Measurements from ENCODE around the gene LMAN2.

GRCh38 chr5:177303121-177303924 is 48.1 kb downstream of the LMAN2 start, which contains the start of the genes PRELID1 and RAB24:
- TF ChIP-seq CTCF (conservative IDR thresholded peaks at IDR 0.05; ENCODE audit: low read depth in 2 of 2): peak in 1 of 2 experiments; percentile 33; a peak in 1 of 4 replicates
- peak; percentile 94 for TF ChIP-seq POLR2AphosphoS5 (IDR thresholded peaks at IDR 0.05; ENCODE audit: low read depth)
- TF ChIP-seq CREB1 (CRISPR knock-in tag; IDR thresholded peaks at IDR 0.05; ENCODE audit: low read depth): peak; percentile 81
- TF ChIP-seq EZH2 (IDR thresholded peaks at IDR 0.05; ENCODE audit: low read depth, unreplicated experiment): no peak
- no peak for TF ChIP-seq EZH2phosphoT487 (IDR thresholded peaks at IDR 0.05; ENCODE audit: unreplicated experiment)
- no peak for TF ChIP-seq ETS1 (IDR thresholded peaks at IDR 0.05)
- no peak for TF ChIP-seq STAT1 (IDR thresholded peaks at IDR 0.05; ENCODE audit: unreplicated experiment)
- TF ChIP-seq JUNB (IDR thresholded peaks at IDR 0.05; ENCODE audit: unreplicated experiment): no peak
- no peak for TF ChIP-seq REST (IDR thresholded peaks at IDR 0.05; ENCODE audit: unreplicated experiment)

Measured in GM23338 (cell line).